GM18951 (cell line): ENCODE data around the gene CALM1.

Source experiments
- POLR2A ChIP-seq: IDR thresholded peaks from 4 replicates; pipeline ENCODE4 v1.6.1; 2011; ENCODE audit warnings: mild to moderate bottlenecking; ENCODE audit not compliant: insufficient read length, insufficient read depth; ENCODE audit errors: extremely low read depth
- in situ Hi-C: fragments of 300-500 bp; cut with MboI; formaldehyde crosslinking; loops from one replicate; pipeline ENCODE4 v1.12.0; 2022; ENCODE audit warnings: low sequenced_read_pairs, mixed read lengths, inconsistent platforms; ENCODE audit not compliant: unreplicated experiment

Gene CALM1

GRCh38 chr14:90447720-90448497 lies 51.1 kb downstream of the CALM1 start:
- in situ Hi-C loops = no loop called here
- no peak for TF ChIP-seq POLR2A

GRCh38 chr14:90449411-90449810 lies 52.6 kb downstream of the CALM1 start:
- TF ChIP-seq POLR2A = no peak
- in situ Hi-C loops = no loop called here

GRCh38 chr14:90450151-90450550 lies 53.3 kb downstream of the CALM1 start:
- no peak for TF ChIP-seq POLR2A
- in situ Hi-C loops = no loop called here

GRCh38 chr14:90450667-90451066 lies 53.8 kb downstream of the CALM1 start:
- in situ Hi-C loops = no loop called here
- no peak for TF ChIP-seq POLR2A

- in situ Hi-C loops = no loop called here
- TF ChIP-seq POLR2A = no peak
Observed at GRCh38 chr14:90451443-90451842, 54.6 kb downstream of the CALM1 start.

GRCh38 chr14:90451961-90452360 lies 55.1 kb downstream of the CALM1 start:
- TF ChIP-seq POLR2A = no peak
- in situ Hi-C loops = no loop called here

GRCh38 chr14:90452366-90452765 lies 55.5 kb downstream of the CALM1 start:
- in situ Hi-C loops = no loop called here
- TF ChIP-seq POLR2A = no peak

- no peak for TF ChIP-seq POLR2A
- in situ Hi-C loops = no loop called here
Observed at GRCh38 chr14:90453401-90453951, 56.6 kb downstream of the CALM1 start.

- in situ Hi-C loops = no loop called here
- TF ChIP-seq POLR2A = no peak
Observed at GRCh38 chr14:90454041-90455000, 57.5 kb downstream of the CALM1 start.

GRCh38 chr14:90455100-90455571 lies 58.3 kb downstream of the CALM1 start:
- in situ Hi-C loops = no loop called here
- TF ChIP-seq POLR2A = no peak

- in situ Hi-C loops = no loop called here
Observed at GRCh38 chr14:90456551-90456950, 59.7 kb downstream of the CALM1 start.

GRCh38 chr14:90457186-90457585 lies 60.4 kb downstream of the CALM1 start:
- TF ChIP-seq POLR2A = no peak
- in situ Hi-C loops = no loop called here

More at GRCh38 chr14:90456551-90456950, 59.7 kb downstream of the CALM1 start:
- TF ChIP-seq POLR2A = no peak
